ENCODE measurements around the gene IL12RB1. TPM values are rescaled to one million over a fixed set of nuclear protein-coding genes. Genes with fewer than 3 reads are reported as not detected.
A peak's percentile ranks its signal among the peaks of the same experiment; 100 is the strongest.

Gene IL12RB1
- total RNA-seq, 2 donors from 2014 or later, result not detected

DNA sequence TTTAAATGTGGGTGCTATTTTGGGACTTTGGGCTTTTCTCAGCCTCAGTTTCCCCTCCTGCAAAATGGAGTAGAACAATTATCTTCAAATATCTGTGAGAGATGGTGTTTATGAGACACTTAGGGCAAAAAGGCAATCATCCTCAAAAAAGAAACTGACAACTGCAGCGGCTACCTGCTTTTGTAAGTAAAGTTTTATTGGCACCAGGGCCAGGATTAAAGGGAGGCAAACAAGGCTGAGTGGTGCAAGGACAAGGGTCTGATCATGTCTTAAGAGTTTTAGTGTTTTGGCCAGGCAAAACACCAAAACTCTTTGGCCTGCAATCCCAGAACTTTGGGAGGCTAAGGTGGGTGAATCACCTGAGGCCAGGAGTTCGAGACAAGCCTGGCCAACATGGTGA is 9.5 kb upstream of the IL12RB1 start:
- Histone ChIP-seq H3K27ac (ENCODE audit: low read depth, low read length) (no peak overlapping the region), H3K4me3 (ENCODE audit: low read length) (no peak overlapping the region), H3K36me3 (ENCODE audit: control insufficient read depth, insufficient read depth, low read length) (no peaks in the 10 kb centered on the region), H3K9ac (ENCODE audit: extremely low read depth, low read length, poor library complexity, severe bottlenecking) (no peak overlapping the region), H3K27me3 (ENCODE audit: control insufficient read depth, insufficient read depth, low read length, poor library complexity, severe bottlenecking) (peaks cover 19% of the 10 kb centered on the region), H3K9me3 (ENCODE audit: control insufficient read depth, low read length) (no peaks in the 10 kb centered on the region), H3K4me1 (ENCODE audit: control insufficient read depth, insufficient read depth, low read length) (peaks cover 6% of the 10 kb centered on the region)
- Mint-ChIP-seq H3K27ac (no peak overlapping the region), H3K27me3 (ENCODE audit: insufficient read depth) (peaks cover 20% of the 10 kb centered on the region), H3K4me1 (peaks cover 9% of the 10 kb centered on the region), H3K36me3 (ENCODE audit: low read depth) (no peaks in the 10 kb centered on the region), H3K9me3 (no peaks in the 10 kb centered on the region), H3K4me3 (no peak overlapping the region)
- 93 to 96% methylated on average over 2 of the region's 2 CpGs for WGBS, 2 experiments (ENCODE audit: insufficient coverage in 1 of 2, insufficient read length in 1 of 2)
- TF ChIP-seq, protein P1, sequence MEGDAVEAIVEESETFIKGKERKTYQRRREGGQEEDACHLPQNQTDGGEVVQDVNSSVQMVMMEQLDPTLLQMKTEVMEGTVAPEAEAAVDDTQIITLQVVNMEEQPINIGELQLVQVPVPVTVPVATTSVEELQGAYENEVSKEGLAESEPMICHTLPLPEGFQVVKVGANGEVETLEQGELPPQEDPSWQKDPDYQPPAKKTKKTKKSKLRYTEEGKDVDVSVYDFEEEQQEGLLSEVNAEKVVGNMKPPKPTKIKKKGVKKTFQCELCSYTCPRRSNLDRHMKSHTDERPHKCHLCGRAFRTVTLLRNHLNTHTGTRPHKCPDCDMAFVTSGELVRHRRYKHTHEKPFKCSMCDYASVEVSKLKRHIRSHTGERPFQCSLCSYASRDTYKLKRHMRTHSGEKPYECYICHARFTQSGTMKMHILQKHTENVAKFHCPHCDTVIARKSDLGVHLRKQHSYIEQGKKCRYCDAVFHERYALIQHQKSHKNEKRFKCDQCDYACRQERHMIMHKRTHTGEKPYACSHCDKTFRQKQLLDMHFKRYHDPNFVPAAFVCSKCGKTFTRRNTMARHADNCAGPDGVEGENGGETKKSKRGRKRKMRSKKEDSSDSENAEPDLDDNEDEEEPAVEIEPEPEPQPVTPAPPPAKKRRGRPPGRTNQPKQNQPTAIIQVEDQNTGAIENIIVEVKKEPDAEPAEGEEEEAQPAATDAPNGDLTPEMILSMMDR (conservative IDR thresholded peaks at IDR 0.05), result no peak
- DNase-seq, result no peak

DNA sequence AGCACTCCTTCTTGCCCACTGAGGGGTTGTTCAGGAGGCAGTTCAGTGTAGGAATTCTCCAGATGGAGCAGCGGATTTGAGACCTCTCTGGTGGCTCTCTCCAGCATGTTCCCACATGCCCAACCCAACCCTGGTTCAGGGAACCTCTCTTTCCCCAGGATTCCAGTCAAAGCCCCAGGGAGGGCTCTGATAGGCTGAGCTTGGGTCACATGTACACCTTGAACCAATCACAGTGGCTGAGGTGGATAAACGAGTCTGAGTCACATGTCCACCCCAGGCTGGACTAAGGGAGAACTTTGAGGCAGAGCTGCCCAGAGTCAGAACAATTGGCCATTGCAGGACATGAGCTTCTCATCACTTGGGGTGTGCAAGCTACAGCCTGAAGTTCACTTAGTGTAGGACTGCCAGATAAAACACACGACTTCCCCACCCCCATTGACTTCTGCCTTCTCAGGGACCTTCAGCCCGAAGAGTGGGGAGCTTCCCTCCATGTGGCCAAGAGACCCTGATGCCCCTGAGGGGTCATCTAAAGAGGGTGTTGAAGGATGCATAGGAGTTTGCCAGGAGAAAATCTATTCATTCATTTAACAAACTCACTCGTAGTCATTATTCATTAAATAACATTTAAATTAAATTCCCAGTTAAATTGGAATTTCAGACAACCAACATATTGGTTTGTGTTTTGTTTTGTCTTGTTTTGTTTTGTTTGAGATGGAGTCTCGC is 6.9 kb upstream of the IL12RB1 start:
- DNase-seq, result peak; percentile 77
- peaks cover 4% of the 10 kb centered on the region for H3K4me1 Mint-ChIP-seq
- H3K27ac Mint-ChIP-seq, result no peak overlapping the region
- Histone ChIP-seq H3K4me1 (ENCODE audit: control insufficient read depth, insufficient read depth, low read length) (peaks cover 4% of the 10 kb centered on the region), H3K9ac (ENCODE audit: extremely low read depth, low read length, poor library complexity, severe bottlenecking) (no peak overlapping the region), H3K9me3 (ENCODE audit: control insufficient read depth, low read length) (no peaks in the 10 kb centered on the region), H3K27ac (ENCODE audit: low read depth, low read length) (no peak overlapping the region), H3K36me3 (ENCODE audit: control insufficient read depth, insufficient read depth, low read length) (no peaks in the 10 kb centered on the region), H3K27me3 (ENCODE audit: control insufficient read depth, insufficient read depth, low read length, poor library complexity, severe bottlenecking) (peaks cover 8% of the 10 kb centered on the region), H3K4me3 (ENCODE audit: low read length) (no peak overlapping the region)
- TF ChIP-seq, protein P1 (conservative IDR thresholded peaks at IDR 0.05), result no peak
- no peaks in the 10 kb centered on the region for H3K9me3 Mint-ChIP-seq
- peaks cover 8% of the 10 kb centered on the region for H3K27me3 Mint-ChIP-seq (ENCODE audit: insufficient read depth)
- H3K36me3 Mint-ChIP-seq (ENCODE audit: low read depth), result no peaks in the 10 kb centered on the region
- 75 to 90% methylated on average over 2 to 5 of the region's 6 CpGs for WGBS, 2 experiments (ENCODE audit: insufficient coverage in 1 of 2, insufficient read length in 1 of 2)
- no peak overlapping the region for H3K4me3 Mint-ChIP-seq

DNA sequence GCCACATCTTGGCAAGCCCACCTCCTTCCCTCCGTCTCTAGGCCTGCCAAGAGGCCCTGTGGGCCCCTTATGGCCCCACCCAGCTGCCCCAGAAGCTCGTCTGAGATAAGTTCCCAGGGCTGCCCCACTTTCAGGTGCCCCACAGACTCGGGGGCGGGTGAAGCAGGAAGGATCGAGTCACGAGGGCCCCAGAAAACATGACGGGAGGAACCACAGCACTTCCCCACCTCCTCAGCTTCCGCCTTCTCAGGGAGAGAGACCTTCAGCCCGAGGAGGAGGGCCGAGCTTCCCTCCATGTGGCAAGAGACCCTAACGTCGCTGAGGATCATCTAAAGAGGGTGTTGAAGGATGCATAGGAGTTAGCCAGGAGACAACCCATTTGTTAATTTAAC is 4.5 kb upstream of the IL12RB1 start:
- Mint-ChIP-seq H3K4me1 (no peaks in the 10 kb centered on the region), H3K27me3 (ENCODE audit: insufficient read depth) (no peaks in the 10 kb centered on the region), H3K9me3 (no peaks in the 10 kb centered on the region), H3K27ac (no peak overlapping the region), H3K4me3 (no peak overlapping the region), H3K36me3 (ENCODE audit: low read depth) (no peaks in the 10 kb centered on the region)
- Histone ChIP-seq H3K4me1 (ENCODE audit: control insufficient read depth, insufficient read depth, low read length) (no peaks in the 10 kb centered on the region), H3K9me3 (ENCODE audit: control insufficient read depth, low read length) (no peaks in the 10 kb centered on the region), H3K27ac (ENCODE audit: low read depth, low read length) (no peak overlapping the region), H3K4me3 (ENCODE audit: low read length) (no peak overlapping the region), H3K9ac (ENCODE audit: extremely low read depth, low read length, poor library complexity, severe bottlenecking) (no peak overlapping the region), H3K27me3 (ENCODE audit: control insufficient read depth, insufficient read depth, low read length, poor library complexity, severe bottlenecking) (no peaks in the 10 kb centered on the region), H3K36me3 (ENCODE audit: control insufficient read depth, insufficient read depth, low read length) (no peaks in the 10 kb centered on the region)
- DNase-seq, result no peak
- TF ChIP-seq, protein P1 (conservative IDR thresholded peaks at IDR 0.05), result no peak
- 70 to 82% methylated on average over 2 to 12 of the region's 12 CpGs for WGBS, 2 experiments (ENCODE audit: insufficient coverage in 1 of 2, insufficient read length in 1 of 2)

Data from endodermal cell (in vitro differentiated cells).